BLaER1 treated with 17β-estradiol and CSF1 and Interleukin-3, amounts not matched to agents 10 nM and 100 nM (cell line): ENCODE measurements around the gene PAPPA.

Source experiments
- H3K27ac ChIP-seq, 11 experiments: shearing (Covaris generic); formaldehyde crosslinking; 2 replicates each; pipeline ENCODE4 v1.8.1; 2022
- H3K27me3 ChIP-seq, 11 experiments: shearing (Covaris generic); formaldehyde crosslinking; 2 replicates each; pipeline ENCODE4 v1.8.1; 2022
- H3K36me3 ChIP-seq, 11 experiments: shearing (Covaris generic); formaldehyde crosslinking; 2 replicates each; pipeline ENCODE4 v1.8.1; 2022
- H3K4me1 ChIP-seq, 10 experiments: shearing (Covaris generic); formaldehyde crosslinking; 2 replicates each; pipeline ENCODE4 v1.8.1; 2022
- H3K4me2 ChIP-seq, 11 experiments: shearing (Covaris generic); formaldehyde crosslinking; 2 replicates each; pipeline ENCODE4 v1.8.1; 2022
- H3K4me3 ChIP-seq, 10 experiments: shearing (Covaris generic); formaldehyde crosslinking; 2 replicates each; pipeline ENCODE4 v1.8.1; 2022
- H3K9ac ChIP-seq, 11 experiments: shearing (Covaris generic); formaldehyde crosslinking; 2 replicates each; pipeline ENCODE4 v1.8.1; 2022
- H3K9me3 ChIP-seq, 11 experiments: shearing (Covaris generic); formaldehyde crosslinking; replicated peaks in 1 of 11; 2 replicates each; pipeline ENCODE4 v1.8.1; 2022
- H4K20me1 ChIP-seq, 11 experiments: shearing (Covaris generic); formaldehyde crosslinking; 2 replicates each; pipeline ENCODE4 v1.8.1; 2022
- Cebpa-rat ChIP-seq, 11 experiments: shearing (Covaris generic); IDR thresholded peaks; 2 replicates each; pipeline ENCODE4 v1.8.1; 2022

The PAPPA gene

GRCh38 chr9:116383133-116383532, 229.5 kb downstream of the PAPPA start:
- H3K4me2 ChIP-seq = peak overlapping the region in 10 of 11 experiments; percentile 15 to 70 (median 54); a peak in 19 of 22 replicates
- H3K36me3 ChIP-seq = no peaks in the 10 kb centered on the region; a peak in 1 of 22 replicates
- no peak overlapping the region for H3K4me3 ChIP-seq
- TF ChIP-seq Cebpa-rat (IDR thresholded peaks at IDR 0.05) = no peak
- no peak overlapping the region for H3K27ac ChIP-seq
- no peak overlapping the region for H3K9ac ChIP-seq
- no peaks in the 10 kb centered on the region for H3K27me3 ChIP-seq
- peaks cover 8 to 46% (median 31%) of the 10 kb centered on the region in 10 experiments; a peak in 19 of 20 replicates for H3K4me1 ChIP-seq
- H4K20me1 ChIP-seq = no peaks in the 10 kb centered on the region
- H3K9me3 ChIP-seq = no peaks in the 10 kb centered on the region

- Histone ChIP-seq H3K9ac (no peak overlapping the region), H3K4me3 (no peak overlapping the region), H3K9me3 (no peaks in the 10 kb centered on the region), H3K27ac (no peak overlapping the region), H3K27me3 (no peaks in the 10 kb centered on the region), H3K4me2 (peak overlapping the region in 6 of 11 experiments; percentile 46 to 70 (median 55); a peak in 10 of 22 replicates), H3K36me3 (no peaks in the 10 kb centered on the region; a peak in 1 of 22 replicates), H3K4me1 (peaks cover 8 to 51% (median 32%) of the 10 kb centered on the region in 10 experiments; a peak in 19 of 20 replicates), H4K20me1 (no peaks in the 10 kb centered on the region)
- no peak for TF ChIP-seq Cebpa-rat (IDR thresholded peaks at IDR 0.05)
Observed at GRCh38 chr9:116383936-116384335, 230.3 kb downstream of the PAPPA start.

GRCh38 chr9:116387934-116388698, 234.5 kb downstream of the PAPPA start:
- H3K36me3 ChIP-seq = no peaks in the 10 kb centered on the region; a peak in 1 of 22 replicates
- no peaks in the 10 kb centered on the region for H3K9me3 ChIP-seq
- H3K4me2 ChIP-seq = peak overlapping the region in 7 of 11 experiments; percentile 3 to 36 (median 20); a peak in 10 of 22 replicates
- H3K27ac ChIP-seq = no peak overlapping the region
- H3K9ac ChIP-seq = no peak overlapping the region
- H3K27me3 ChIP-seq = no peaks in the 10 kb centered on the region
- TF ChIP-seq Cebpa-rat (IDR thresholded peaks at IDR 0.05) = no peak
- H3K4me3 ChIP-seq = no peak overlapping the region
- peaks cover 5 to 23% (median 17%) of the 10 kb centered on the region in 10 experiments; a peak in 19 of 20 replicates for H3K4me1 ChIP-seq
- no peaks in the 10 kb centered on the region for H4K20me1 ChIP-seq

- H3K4me3 ChIP-seq = no peak overlapping the region
- no peak overlapping the region for H3K4me2 ChIP-seq
- H3K9ac ChIP-seq = no peak overlapping the region
- no peaks in the 10 kb centered on the region for H3K9me3 ChIP-seq
- H3K4me1 ChIP-seq = peaks cover 0 to 12% (median 8%) of the 10 kb centered on the region in 10 experiments; a peak in 9 of 20 replicates
- no peaks in the 10 kb centered on the region for H4K20me1 ChIP-seq
- H3K27ac ChIP-seq = no peak overlapping the region
- no peak for TF ChIP-seq Cebpa-rat (IDR thresholded peaks at IDR 0.05)
- no peaks in the 10 kb centered on the region for H3K27me3 ChIP-seq
- no peaks in the 10 kb centered on the region; a peak in 1 of 22 replicates for H3K36me3 ChIP-seq
Observed at GRCh38 chr9:116389541-116390302, 236.1 kb downstream of the PAPPA start.

- Histone ChIP-seq H3K27ac (no peak overlapping the region), H4K20me1 (no peaks in the 10 kb centered on the region), H3K4me1 (peaks cover 0 to 12% (median 8%) of the 10 kb centered on the region in 10 experiments; a peak in 9 of 20 replicates), H3K27me3 (no peaks in the 10 kb centered on the region), H3K9me3 (no peaks in the 10 kb centered on the region), H3K36me3 (no peaks in the 10 kb centered on the region; a peak in 1 of 22 replicates), H3K4me2 (no peak overlapping the region), H3K9ac (no peak overlapping the region), H3K4me3 (no peak overlapping the region)
- TF ChIP-seq Cebpa-rat (IDR thresholded peaks at IDR 0.05) = no peak
Observed at GRCh38 chr9:116390303-116391228, 237.0 kb downstream of the PAPPA start.

- no peaks in the 10 kb centered on the region for H4K20me1 ChIP-seq
- no peaks in the 10 kb centered on the region; a peak in 1 of 22 replicates for H3K36me3 ChIP-seq
- no peaks in the 10 kb centered on the region for H3K9me3 ChIP-seq
- peaks cover 0 to 12% (median 8%) of the 10 kb centered on the region in 10 experiments; a peak in 9 of 20 replicates for H3K4me1 ChIP-seq
- no peak overlapping the region for H3K4me2 ChIP-seq
- TF ChIP-seq Cebpa-rat (IDR thresholded peaks at IDR 0.05) = no peak
- no peaks in the 10 kb centered on the region for H3K27me3 ChIP-seq
- H3K27ac ChIP-seq = no peak overlapping the region
- H3K9ac ChIP-seq = no peak overlapping the region
- no peak overlapping the region for H3K4me3 ChIP-seq
Observed at GRCh38 chr9:116391306-116391900, 237.8 kb downstream of the PAPPA start.

GRCh38 chr9:116393198-116393597, 239.6 kb downstream of the PAPPA start:
- H3K4me2 ChIP-seq = no peak overlapping the region
- peaks cover 0 to 4% (median 1%) of the 10 kb centered on the region in 10 experiments; a peak in 8 of 20 replicates for H3K4me1 ChIP-seq
- H3K27ac ChIP-seq = no peak overlapping the region
- no peaks in the 10 kb centered on the region for H3K9me3 ChIP-seq
- H3K9ac ChIP-seq = no peak overlapping the region
- no peak overlapping the region for H3K4me3 ChIP-seq
- TF ChIP-seq Cebpa-rat (IDR thresholded peaks at IDR 0.05) = no peak
- H3K36me3 ChIP-seq = no peaks in the 10 kb centered on the region
- H3K27me3 ChIP-seq = no peaks in the 10 kb centered on the region
- no peaks in the 10 kb centered on the region for H4K20me1 ChIP-seq

GRCh38 chr9:116394070-116394469, 240.5 kb downstream of the PAPPA start:
- Histone ChIP-seq H3K9me3 (no peaks in the 10 kb centered on the region), H3K36me3 (no peaks in the 10 kb centered on the region), H3K27me3 (no peaks in the 10 kb centered on the region), H3K4me1 (no peaks in the 10 kb centered on the region), H3K9ac (no peak overlapping the region), H3K4me2 (no peak overlapping the region), H3K27ac (no peak overlapping the region), H4K20me1 (no peaks in the 10 kb centered on the region), H3K4me3 (no peak overlapping the region)
- no peak for TF ChIP-seq Cebpa-rat (IDR thresholded peaks at IDR 0.05)
